ENCODE results near the gene GORASP1.

The GORASP1 gene

DNA sequence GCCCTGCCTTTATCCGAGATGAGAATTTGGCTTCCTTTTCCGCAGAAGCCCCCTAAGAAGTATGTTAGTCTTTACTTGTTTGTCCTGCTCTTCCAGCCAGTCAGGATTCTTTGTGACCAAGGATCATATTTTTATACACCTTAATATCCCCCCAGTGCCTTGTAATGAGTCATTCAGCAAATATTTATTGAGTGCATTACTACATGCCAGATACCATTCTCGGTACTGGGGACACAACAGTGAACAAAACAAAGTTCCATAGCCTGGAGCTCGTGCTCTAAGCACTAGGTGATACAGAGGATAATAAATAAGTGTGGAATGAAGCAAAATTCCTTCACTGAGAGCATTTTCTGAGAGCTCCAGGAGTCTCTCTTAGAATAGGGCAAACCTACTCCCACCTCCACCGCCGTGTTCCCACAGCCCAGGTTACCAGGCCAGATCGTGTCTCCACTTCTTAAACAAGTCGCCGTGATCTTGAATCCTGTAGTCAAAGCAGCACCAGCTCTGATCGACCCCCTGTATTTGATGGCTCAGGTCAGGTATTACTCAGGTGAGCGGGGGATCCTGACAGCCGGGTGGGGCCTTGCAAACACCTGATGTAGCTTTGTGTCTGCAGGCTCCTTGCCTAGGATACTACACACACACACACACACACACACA is 18.5 kb upstream of the GORASP1 start:
- DNase-seq, result no peak

DNA sequence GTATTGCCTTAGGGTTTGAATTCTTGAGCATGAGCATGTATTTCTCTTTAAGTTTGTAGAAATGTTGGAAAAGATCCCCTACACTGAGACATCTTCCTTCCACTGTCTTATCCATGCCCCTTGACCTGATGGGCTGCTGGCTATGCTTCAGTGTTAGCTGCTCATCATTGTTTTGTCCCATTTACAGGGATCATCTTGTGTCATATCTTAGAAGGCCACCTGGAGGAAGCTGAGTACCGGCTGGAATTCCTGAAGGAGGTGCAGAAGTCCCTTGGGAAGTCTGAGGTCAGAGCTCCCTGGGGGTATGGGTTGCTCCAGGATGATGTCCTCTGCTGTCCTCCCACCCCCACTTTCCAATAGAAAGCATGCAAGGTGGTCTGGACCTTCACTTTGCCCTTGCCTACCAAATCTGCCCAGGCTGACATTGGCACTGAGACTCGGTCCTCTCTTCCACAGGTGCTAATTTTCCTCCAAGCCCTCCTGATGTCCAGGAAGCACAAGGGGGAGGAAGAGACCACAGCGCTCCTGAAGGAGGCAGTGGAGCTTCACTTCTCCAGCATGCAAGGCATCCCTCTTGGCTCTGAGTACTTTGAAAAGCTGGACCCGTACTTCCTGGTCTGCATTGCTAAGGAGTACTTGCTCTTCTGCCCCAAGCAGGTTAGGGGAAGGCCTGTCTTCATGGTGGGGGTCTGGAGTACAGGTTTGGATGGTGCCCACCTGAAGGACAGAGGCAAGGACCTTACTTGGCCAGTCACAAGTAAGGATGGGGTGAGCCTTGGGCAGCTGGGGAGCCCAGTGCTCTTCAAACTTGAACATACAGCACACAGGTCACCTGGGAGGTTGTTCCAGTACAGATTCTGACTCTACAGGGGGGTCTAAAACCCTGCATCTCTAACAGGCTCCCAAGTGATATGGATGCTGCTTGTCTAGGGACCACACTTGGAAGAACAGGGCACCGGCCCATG is 17.7 kb upstream of the GORASP1 start:
- DNase-seq, result no peak

DNA sequence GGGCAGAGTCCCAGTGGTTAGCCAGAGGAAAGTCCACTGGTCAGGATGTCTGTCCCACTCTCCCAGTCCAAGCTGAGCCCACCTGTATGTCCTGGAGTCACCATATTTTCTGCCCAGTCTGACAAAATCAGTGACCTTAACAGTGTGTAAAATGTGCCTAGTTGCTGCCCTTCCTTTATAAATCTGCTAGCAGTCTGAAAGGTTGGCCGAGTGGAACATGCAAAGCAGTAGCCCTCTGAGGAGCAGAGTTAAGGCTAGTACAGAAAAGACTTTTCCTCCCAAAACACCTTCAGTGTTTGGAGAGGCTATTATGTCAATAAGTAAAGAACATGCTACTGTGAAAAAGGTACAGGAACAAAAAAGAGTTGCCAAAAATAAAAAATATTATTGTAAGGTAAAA is 15.4 kb upstream of the GORASP1 start:
- no peak for DNase-seq

DNA sequence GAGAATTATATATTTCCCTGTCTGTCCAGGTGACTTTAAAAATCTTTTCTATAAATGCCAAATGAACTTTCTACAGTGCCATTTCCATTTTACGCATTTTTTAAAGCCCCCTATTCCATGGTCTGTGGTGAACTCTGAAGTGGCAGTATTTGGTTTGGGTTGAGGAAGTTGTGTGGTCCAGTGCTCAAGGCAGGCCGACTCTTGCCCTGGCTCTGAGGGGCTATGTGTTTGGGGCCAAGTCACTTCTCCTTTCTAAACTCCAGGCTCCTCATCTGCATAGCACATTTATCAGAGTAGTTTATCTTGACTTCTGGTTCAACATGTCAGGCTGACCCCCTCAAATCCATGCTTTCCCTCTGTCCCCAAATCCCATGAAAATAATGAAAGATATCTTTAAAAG is 14.2 kb upstream of the GORASP1 start:
- no peak for DNase-seq

DNA sequence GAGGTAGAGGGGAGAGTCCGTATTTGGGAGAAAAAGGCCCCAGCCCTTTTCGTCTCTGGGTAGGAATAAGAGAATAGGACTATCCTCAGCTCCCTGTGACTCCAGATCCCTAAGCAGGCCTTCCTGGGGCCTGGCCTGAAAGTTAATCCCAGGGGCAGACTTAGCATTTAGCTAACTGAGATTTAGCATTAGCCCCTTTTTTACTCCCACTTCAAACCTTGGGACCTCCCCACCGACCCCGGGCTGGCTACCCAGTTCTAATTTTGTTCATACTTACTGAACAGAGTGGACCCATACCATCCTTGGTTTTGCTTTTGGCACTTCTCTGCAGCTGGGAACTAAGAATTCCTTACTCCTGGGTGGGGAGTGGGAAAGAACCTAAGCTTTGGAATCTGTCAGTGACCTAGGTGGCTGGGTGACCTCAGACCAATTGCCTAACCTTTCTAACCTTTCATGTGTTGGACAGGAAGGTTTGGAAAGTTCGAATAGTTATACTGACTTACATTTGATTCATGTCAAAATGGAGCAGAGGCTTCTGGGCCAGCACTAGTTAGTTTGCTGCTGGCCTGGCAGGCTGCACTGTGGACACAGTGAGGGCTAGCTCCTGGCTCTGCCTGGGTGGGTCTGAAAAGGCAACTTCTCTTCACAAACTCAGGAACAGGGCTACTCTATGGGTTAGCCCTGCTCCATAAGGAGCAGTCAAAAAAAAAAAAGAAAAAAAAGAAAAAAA is 11.7 kb upstream of the GORASP1 start:
- no peak for DNase-seq

DNA sequence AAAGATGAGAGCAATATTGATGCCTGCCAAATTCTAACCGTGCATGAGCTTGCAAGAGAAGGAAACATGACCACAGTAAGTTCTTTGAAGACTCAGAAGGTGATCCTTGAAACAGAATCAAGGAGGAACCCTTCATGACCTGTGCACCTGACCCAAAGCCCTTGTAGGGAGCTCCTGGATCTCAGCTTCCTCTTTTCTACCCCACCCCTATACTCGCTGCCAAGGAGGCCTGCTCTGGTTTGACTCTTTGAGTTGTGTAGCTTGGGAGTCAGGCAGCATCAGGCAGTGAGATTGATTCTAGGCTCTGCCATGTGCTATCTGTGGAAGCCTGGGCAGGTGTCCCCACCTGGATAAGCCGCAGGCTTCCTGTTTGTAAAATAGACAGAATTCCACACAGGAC is 10.7 kb upstream of the GORASP1 start:
- no peak for DNase-seq

DNA sequence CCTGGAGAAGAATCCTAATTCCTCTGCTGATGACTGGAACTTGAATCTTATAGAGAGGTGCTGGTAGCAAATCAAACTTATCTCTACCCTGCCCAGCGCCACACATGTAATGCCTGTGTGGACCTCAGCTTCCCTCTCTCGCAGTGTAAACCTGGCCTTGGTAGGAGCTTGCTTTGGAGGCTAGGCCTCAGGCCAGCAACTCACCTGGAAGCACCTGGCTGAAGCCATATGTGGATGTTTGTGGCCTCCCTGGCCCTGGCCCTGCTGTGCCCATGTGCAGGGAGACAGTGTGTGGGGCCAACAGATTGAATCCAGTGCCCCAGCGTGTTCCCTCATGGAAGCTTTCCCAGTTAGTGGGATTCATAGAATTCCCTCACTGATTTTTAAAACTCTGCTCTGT is 8.4 kb upstream of the GORASP1 start:
- DNase-seq, result no peak

DNA sequence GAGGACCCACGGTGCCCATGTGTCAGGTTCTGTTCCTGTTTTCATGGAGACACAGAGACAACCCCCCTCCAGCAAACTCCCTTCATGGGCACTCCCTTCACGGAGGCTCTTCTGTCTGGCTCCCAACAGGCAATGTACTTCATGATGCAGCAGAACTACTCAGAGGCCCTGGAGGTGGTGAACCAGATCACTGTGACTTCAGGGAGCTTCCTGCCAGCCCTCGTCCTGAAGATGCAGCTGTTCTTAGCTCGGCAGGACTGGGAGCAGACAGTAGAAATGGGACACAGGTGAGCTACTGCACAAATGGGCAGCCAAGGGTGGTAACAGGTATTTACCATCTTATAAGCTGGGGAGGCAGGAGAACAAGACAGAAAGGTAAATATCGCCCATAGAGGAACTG is 7.0 kb upstream of the GORASP1 start:
- no peak for DNase-seq

DNA sequence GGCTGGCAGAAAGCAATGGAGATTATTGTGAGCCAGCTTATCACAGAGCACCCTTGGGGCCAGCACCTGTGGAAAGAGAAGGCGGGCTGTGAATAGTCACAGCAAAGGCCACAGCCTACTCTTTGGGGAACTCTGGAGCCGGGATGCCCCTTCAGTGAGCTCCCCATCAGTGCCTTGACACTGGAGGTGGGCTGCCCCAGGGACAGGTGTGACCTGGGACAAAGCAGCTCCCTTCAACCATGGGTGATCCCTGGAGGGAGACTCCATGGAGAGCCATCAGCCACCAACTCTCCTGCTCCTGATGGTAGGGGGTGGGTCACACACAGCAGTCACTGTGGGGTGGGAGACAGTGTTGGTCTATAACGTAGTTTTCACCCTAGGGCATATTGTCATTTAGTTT is 5.9 kb upstream of the GORASP1 start:
- no peak for DNase-seq

DNA sequence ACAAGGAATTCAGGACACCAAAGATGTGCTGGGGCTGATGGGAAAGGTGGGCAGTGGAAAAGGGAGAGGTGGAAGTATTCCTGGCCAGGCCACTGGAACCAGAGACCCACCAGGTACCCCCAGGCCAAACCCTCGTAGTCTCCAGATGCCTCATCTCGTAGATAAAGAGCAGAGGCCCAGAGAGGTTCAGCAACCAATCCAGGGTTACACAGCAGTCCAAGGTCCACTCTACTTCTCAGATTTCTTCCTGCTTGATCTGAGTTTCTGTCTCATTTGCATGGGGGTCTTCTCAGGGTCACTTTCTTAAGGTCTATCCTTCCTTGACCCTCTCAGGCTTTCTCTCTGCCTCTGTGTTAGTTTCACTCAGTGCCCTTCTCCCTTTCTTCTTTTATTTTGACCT is 5.1 kb upstream of the GORASP1 start:
- DNase-seq, result no peak

DNA sequence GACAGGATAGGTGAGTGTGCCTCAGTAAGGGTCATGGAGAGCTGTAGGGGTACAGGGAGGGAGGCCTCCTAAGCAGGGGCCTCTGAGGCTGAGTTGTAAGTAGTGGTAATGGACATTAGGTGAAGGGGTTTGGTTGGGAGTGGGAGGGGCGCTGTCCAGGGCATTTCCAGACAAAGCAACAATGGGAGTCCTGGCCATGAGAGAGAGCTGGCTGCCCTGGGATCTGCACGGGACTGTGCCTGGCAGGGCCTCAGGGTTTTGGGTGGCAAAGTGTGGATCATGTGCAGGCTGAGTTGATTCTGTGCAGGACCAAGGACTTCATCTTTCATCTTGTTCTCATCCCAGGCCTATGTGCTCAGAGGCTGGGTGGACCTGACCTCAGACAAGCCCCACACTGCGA is 4.7 kb upstream of the GORASP1 start:
- no peak for DNase-seq

DNA sequence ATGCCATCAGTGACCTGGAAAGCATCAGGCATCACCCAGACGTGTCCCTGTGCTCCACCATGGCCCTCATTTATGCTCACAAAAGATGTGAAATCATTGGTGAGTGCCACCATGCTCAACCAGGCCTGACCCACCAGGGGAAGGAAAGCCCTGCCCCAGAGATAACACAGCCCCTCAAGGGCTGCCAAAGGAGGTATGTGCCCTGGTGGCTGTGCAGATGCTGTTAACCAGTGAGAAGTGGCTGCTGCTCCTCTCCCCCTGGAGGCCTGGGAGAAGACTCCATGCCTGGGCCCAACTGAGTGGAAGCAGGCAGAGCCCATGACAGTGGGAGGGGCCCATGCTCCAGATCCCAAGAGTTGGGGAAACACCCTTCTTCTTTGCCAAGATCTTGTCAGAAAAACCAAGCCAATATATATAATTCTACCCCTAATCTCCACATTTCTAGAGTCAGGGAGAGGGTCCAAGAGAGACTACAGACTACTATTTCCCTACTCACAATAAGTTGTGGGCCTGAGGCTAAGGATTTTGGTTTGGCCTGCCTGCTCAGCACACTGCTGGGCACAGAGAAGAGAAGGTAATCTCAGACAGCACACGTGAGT is 2.7 kb upstream of the GORASP1 start:
- DNase-seq, result no peak

DNA sequence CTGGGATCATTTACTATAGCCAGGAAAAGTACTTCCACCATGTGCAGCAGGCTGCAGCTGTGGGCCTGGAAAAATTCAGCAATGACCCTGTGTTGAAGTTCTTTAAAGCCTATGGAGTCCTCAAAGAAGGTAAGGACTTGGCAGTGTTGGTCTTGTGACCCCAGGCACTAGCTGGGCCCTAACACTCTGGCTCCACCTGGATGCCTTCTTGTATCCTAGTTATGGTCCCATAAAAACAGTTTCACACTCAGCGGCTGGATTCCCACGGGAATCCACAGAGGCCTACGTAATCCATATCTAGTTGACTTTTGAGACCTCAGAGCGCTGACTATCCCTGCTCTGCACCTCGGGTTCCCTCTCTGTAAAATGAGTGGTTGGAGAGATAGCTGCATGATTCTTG is 1.7 kb upstream of the GORASP1 start:
- no peak for DNase-seq

DNA sequence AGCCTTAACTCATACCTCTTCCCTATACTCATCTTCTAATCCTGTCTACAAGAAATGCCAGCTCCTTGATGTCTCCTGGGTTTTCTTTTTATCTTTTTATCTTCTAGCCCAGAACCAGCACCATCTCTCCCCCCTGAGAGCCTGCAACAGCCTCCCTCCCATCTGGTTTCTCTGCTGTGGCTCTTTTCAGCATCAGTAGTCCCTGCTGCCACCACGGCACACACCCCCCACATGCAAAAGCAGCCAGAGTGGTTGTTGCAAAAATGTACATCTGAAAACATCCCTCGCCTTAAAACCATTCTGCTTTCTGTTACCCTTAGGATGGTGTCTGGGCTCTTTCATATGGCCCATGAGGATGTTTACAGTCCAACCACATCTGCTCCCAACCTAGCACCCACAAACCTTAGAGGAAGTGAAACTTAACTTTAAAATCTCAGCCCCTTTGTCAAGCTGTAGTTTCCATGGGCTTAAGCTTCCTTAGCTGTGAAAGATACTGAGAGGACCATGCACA is 828 bp upstream of the GORASP1 start:
- no peak for DNase-seq

DNA sequence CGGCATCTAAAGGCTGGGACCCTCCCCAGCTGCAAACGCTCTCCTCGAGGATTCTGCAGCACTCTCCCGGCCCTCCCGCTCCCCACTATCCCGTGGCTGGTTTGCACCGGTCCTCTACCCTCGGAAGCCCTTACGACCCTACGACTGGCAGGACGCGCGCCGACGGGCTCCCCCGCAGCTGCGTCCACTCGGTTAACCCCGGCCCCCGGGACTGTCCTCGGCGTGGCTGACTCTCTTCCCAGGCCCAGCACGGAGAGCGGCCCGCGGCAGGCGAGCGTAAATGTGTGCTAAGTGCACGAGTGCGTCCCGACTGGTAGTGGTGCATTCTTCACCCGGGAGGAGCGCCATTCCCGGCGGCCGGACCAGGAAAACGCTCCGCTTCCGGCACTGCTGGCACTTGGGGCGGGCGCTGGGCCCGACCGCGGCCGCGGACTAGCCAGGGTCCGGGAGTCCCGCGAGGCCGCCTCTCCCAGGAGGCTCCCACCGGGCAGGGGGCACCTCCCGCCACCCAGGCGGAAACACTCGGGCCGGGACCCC is 508 bp downstream of the GORASP1 start:
- no peak for DNase-seq

DNA sequence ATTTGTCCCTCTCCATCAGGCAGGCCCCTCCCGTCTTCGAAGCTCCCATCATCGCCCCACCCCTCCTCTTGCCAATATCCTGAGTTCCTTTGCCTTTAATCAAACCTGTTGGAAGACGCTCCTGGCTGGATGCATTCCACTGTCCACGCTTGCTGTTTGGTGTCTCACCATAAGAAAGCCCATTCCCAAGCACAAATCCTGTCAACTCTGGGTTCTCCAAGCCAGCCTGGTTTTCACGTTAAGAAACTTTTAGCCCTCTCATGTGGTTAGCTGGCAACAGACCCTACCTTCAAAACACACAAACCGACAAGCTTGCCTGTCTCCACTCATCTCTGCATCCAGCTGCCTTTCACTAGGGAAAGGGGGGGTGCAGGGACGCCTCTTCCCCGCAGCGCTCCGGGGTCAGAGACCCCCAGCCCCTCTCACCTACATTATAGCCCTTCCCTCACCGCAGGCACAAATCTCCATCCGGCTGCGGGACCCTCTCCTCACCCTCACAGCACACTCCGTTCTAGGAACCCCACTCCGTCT is 1.1 kb downstream of the GORASP1 start:
- DNase-seq, result no peak

DNA sequence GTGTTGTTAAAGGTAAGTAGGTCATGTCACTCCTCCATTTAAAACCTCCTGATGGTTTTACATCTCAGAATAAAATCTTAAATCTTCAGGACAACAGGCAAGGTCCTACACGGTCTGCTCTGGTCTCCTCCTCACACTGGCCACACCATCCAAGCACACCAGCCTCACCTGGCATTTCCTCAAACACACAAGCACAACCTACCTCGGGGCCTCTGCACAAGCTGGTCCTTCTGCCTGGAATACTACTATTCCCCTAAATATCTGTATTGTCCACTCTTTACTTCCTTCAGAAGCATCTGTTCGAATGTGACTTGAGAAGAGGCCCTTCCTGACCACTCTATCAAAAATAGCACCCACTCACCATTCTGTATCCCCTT is 1.8 kb downstream of the GORASP1 start:
- no peak for DNase-seq

DNA sequence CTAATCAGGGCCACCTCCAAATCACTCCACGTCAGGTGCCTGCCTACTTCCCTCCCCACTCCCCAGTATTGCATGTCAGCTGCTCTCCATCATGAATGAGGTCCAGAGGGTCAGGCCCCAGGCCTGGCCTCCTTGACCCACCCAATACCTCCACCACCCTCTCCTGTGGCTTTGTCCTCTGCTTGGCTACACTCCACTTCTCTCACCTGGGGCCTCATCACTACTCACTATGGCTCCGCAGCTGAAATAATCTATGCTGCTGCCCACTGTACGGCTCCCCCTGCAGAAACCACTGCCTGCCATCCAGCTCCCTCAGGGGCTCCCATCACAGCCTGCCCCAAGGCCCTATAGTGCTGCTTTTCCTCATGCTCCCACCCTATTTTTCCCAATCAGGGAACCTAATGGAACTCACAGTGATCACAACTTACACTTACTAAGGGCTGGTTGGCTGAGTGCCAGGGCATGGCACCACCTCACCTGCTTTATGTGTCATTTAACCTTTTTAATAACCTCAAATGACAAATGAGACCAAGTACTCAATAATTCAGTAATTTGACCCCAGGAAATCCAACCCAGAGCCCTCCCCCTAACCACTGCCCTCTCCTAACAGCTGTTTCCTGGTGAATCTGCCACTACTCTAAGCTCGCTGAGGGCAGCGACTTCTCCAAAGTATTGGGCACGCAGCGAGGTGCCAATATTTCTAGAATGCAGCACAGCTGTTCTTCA is 2.3 kb downstream of the GORASP1 start:
- no peak for DNase-seq

DNA sequence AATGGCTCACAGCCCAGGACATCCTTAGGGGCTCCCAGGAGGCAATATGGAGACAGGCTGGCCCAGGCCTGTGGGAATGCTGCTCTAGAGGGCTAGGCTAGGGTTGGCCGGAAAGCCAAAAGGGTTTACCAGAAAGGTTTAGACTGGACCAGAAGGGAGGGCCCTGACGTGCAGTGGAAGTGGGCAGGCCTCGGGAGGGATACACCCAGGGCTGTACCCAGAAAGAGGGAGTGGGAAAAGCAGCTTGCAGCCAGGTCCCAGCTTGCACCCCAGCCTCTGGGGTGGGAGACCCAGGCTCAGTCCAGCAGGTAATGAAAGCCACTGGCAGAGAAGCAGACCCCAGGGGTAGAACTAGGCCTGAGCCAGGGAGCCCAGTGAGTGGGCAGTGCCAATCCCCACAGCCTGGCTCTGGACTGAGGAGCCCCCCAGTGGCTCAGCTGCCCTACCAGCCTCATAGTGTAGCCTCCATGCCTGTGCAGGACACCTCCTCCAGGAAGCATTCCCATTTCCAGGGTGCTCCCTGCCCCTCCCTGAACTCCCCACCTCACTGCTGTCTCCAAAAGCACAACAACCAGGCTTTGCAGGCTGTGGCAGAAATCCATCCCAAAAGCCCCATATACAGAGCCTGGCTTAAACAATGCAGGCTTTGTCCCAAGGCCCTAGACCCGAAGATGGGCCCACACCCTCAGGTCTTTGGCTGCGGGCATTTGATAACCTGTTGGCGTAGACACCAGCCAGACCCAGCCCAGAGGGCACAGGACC is 3.5 kb downstream of the GORASP1 start:
- DNase-seq, result no peak

DNA sequence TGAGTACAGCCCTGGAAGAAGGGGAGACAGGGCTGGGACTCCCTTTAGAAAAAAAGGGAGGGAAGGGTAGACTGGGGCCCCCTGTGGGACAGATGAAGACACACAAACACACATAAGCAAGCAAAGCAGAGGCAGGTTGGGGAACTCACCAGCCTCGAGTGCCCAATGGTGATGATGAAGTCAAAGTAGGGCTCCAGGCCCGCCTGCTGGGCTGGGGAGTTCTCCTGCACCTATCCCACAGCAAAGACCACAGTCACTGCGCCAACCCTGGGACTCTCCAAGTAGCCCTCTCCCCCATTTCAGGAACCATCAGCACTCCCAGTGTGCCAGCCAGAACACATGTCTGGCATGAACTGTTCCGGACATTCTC is 4.1 kb downstream of the GORASP1 start:
- DNase-seq, result no peak

Data from right kidney (tissue), 1 donor.